Stimulated activated CD8-positive, alpha-beta memory T cell treated with anti-CD3 and anti-CD28 coated beads, Interleukin-7, amount 100 ng/mL, for 1 hour (primary cell): ENCODE data around the gene PNKP.

Source experiments
- DNase-seq, 2 donors: peaks; one replicate each; pipeline ENCODE4 v3.0.0-alpha.2; 2020; ENCODE audit warnings: low read depth in 2 of 2

Gene PNKP

DNA sequence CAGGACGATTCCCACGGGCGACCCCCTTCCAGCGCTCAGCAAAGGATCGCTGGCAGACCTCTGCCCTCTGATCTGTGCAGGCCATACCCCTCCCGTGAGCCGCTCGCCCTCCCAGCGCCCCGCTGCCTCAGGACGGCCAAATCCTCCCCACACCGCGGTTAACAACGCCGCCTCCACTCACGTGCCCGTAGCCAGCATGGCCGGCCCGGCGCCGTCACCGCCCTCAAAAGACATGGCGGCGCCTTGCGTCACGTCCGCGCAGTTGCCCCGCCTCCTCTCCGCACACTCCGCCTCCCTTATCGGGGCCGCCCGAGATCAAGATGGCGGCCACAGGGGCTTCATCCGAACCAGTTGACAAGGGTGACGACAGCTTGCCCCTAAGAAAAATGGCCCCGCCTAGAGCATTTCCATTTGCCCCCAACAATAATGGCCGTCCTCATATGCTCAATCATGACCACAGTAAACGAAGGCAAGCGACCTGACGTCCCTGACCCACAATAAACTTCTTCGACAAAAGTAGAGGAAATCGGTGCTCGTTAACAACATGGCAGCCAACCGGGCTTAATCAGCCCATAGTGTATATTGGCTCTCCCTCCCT is 9.1 kb upstream of the PNKP start:
- peak; percentile 94 for DNase-seq

DNA sequence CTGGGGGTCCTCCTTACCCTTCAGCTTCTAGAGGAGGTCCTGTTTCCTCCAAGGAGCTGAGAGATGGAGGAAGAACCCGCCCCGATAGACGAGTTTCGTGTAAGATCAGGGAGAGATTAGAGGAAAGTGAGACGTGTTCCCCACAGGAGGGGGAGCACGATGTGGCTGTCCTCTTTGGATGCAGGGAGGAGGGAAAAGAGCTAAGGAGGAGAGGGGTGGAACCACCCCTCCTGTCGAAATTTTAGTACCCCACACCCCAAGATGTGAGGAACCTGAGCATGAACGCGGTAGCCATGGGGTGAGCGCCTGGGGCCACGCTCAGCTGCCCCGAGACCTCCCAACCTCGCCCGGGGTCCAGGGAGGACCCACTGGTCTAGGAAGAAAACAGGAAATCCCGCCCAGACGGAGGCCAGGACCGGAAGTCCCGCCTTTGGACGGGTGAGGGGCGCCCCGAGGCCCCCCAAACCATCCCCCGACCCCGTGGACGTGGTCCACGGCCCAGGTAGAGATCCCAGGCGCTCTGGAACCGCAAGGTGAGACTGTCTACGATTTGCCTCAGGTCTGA is 8.6 kb upstream of the PNKP start:
- peak in 1 of 2 donors; percentile 13 for DNase-seq

DNA sequence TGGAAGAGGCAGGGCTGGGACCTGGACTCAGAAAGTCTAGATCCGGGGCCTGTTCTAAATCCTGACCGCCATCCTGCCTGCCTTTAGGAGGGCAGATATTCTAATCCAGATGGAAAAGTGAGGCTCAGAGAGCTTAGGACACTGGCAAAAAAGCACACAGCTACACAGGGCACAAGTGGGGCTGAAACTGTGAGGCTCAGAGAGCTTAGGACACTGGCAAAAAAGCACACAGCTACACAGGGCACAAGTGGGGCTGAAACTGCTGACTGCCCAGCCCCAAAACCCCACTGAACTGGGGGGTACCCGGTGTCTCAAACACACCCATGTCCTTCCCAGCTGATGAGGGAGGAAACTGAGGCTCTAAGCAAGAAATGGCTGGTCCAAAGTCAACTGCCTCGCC is 7.8 kb upstream of the PNKP start:
- DNase-seq = no peak

GRCh38 chr19:49874503-49875157 is 7.3 kb upstream of the PNKP start:
- no peak for DNase-seq

DNA sequence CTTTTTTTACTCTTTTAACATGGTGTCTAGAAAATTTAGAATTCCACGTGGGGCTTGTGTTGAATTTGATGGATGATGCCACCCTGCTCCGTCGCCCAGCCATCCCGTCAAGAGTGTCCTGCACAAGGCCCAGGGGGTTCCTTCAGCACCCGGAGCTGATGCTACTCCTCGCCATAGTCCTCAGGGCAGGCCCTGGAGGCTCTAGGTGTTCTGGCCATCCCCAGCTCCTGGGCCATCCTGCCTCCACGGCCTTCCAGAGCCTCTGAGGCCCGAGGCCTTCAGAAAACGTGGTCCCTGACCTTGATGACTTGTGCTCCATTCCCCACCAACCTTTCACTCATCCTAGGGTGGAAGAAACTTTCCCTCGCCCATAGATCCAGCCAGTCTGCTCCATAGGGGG is 6.5 kb upstream of the PNKP start:
- no peak for DNase-seq

DNA sequence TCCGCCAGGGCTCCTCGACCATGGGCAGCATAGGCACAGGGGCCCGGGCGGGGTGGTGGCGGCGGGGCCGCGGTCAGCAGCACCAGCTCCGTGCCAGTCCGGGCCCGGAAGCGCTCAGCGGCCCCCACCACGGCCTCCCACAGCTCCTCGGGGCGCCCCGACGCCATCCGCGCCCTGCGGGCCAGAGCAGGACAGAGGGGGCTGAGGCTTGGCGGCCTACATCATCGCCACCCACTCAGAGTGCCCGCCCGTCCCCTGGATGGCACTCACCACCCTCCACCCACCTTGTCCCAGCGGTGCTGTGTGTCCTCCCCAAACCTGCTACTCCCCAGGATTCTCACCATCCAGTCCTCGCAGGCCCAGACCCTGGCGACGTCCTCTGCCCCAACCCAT is 5.7 kb upstream of the PNKP start:
- no peak for DNase-seq

DNA sequence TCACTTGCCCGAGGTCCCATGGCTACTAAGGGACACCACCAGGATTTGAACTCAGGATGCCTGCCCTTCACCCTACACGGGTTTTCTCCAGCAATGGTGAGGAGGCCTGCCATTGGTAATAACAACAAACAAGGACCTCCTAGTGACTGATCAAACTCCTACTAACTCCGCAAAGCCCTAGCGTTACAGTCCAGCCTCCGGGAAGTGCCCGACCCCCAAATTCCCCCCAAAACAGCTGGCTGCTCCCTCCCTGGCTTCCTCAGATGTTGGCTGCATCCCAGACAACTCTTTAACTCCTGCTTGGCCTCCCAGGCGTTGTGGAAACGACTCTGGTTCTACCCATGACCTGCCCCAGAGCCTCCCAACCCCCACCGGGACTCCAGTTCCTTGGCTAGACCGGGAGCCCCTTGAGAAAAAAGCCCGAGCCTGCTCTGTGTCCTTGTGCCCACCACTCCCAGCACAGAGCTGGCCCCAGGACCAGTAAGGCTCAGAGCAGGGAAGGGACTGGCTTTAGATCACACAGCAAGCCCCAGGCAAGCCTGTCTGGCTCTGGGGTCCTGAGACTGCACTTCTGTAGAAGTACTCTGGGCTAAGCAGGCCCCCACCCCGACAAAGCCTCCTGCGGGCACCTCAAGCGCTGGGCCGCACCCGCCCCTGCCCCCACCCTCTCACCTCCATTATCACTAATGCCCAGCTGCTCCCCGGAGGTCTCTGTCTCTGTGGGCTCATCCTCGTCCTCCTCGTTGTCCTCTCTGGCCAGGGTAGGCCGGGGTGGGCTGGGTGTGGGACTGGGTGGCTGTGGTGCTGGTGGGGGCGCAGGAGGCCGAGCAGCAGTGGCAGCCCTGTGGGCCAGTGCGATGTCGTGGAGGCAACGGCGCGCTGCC is 5.1 kb upstream of the PNKP start:
- DNase-seq = no peak

GRCh38 chr19:49871349-49871985 is 4.1 kb upstream of the PNKP start:
- DNase-seq = no peak

- no peak for DNase-seq
These were observed 3.0 kb upstream of the PNKP start for GRCh38 chr19:49870309-49870901.

DNA sequence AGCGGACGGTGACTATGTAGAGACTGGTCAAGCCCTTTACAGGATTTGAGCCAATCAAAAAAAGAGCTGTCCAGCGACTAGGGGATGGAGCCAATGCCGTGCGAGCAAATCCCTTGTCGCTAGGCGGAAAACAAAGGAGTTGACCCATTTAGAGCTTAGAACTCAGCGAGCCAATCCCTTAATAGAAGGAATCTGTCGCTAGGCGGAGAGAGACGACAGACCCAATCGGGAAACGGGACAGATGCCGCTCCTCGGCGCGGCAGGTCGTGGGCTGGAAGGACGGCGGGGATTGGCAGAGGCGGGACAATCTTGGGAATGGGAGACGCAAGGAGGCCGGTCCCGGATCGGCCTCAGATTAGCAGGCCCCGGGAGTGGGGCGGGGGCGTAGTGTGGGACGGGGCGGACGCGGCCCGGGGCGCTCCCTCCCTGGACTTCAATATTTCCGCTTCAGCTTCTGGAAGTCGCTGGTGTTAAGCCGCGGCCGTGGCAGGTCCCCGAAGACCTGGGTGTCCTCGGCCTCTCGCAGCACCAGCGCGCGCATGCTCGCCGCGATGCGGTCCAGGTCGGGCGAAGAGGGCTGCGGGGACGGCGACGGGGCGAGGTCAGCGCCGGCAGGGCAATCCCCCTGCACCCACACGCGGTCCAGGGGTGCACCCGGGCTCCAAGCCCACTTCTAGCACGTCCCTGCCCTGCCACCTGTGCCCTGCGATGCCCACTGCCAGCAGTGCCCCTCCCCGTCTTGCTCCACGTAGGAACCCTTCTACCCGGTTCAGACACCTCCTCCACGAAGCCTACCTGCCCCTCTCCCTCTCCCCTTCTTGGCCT is 2.3 kb upstream of the PNKP start:
- peak; percentile 74 to 76 for DNase-seq

DNA sequence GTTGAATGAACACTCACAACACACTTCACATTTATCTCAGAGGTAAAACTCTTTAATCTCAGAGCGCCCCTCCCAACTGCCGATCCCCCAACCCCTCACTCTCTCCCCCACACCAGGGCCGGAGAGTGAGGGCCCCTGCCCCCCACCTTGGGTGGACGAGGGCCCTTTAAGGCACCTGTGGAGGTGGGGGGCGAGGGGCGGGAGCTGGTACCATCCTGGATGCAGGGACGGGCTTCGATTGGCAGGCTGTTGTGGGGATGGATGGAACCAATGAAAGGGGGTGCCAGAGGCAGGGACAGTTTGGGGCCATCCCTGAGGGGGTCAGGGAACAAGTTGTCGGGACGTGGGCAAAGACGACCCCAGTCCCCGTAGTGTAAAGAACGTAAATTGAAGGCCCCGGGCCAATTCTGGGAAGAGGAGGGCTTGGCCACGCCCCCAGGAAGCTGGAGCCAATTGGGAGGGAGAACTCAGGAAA is 1.7 kb upstream of the PNKP start:
- DNase-seq = no peak

DNA sequence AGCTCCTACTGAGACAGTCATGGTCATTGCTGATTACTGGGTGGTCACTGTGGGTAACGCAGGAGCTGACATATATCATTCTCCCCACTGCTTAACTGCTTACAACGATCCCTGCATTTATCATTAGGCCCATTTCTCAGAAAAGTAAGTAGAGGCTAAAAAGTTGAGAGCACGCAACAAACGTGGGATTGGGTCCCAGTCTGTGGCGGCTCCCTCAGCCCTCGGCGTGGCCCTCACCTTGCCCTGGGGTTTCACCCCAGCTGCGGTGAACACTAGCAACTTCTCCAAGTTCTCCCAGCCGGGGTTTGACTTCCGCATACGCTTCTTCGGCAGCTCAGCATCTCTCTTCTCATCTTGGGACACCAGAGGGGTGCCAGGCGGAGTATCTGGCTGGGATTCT is 2.5 kb downstream of the PNKP start:
- no peak for DNase-seq

GRCh38 chr19:49863935-49864320 is 3.4 kb downstream of the PNKP start:
- no peak for DNase-seq

GRCh38 chr19:49863254-49863934 is 4.0 kb downstream of the PNKP start:
- DNase-seq = no peak

DNA sequence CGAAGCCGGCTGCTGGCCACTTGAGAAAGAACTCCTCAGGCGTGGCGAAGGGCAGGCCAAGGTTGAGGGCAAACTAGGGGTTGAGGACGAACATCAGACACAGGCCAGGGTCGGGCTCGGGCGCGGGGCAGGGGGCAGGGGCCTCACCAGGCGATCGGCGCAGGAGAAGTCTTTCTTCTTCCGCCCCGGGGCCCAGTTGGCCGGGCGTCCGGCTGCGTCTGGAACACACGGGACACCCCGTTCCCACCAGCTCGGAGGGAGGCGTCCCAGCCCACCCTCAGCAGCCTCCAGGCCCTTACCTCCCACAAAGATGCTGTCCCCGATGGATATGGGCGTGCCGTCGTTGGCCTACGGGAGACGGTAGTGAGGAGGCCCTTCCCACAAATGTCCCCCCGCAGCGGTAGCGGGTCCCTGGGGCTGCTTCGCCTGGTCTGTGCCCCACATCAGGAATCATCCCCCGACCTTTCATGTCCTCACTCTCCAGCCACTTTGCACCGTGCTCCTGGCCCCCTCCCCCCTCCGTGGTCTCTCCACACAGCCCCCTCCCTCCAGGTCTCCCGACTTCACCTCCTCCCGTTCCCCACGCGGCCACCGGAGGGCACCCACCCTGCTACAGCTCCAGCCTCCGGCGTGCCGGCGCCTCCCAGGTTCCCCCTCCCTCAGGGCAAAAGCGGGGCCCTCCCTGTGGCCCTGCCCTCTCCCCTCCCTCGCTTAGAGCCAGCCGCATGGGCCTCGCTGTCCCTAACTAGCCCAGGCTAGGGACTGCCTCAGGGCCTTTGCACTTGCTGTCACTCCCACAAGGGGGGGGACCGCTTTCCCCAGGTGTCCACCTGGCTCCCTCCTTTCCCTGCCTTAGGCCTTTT is 4.8 kb downstream of the PNKP start:
- DNase-seq = no peak

- DNase-seq = no peak
These were observed 5.6 kb downstream of the PNKP start for GRCh38 chr19:49861541-49862378.

GRCh38 chr19:49861107-49861506 is 6.3 kb downstream of the PNKP start:
- DNase-seq = no peak
